MM.1S (cell line): ENCODE measurements around the gene KIAA1191.

Source experiments
- DNase-seq: peaks from one replicate; pipeline ENCODE4 v3.0.0-alpha.2; 2015
- H2AFZ ChIP-seq: fragments of 300-600 bp; sonication (generic); 2 replicates; pipeline ENCODE4 v1.6.0; 2016; ENCODE audit warnings: antibody characterized with exemption, low read length
- H3F3A ChIP-seq: fragments of 300-600 bp; sonication (generic); 2 replicates; pipeline ENCODE4 v1.6.1; 2016; ENCODE audit warnings: mild to moderate bottlenecking, antibody characterized with exemption, low read length, moderate library complexity, mixed read lengths; ENCODE audit not compliant: insufficient read depth
- H3K27ac ChIP-seq: fragments of 300-600 bp; sonication (generic); 2 replicates; pipeline ENCODE4 v1.5.1; 2016; ENCODE audit warnings: mild to moderate bottlenecking, low read length
- H3K27me3 ChIP-seq: fragments of 300-600 bp; sonication (generic); replicated peaks from 2 replicates; pipeline ENCODE4 v1.6.0; 2016; ENCODE audit warnings: low read length; ENCODE audit not compliant: insufficient read depth
- H3K36me3 ChIP-seq: fragments of 300-600 bp; sonication (generic); replicated peaks from 2 replicates; pipeline ENCODE4 v1.6.1; 2016; ENCODE audit warnings: mild to moderate bottlenecking, low read length, mixed read lengths; ENCODE audit not compliant: insufficient read depth
- H3K4me1 ChIP-seq: fragments of 300-600 bp; sonication (generic); 2 replicates; pipeline ENCODE4 v1.6.1; 2016; ENCODE audit warnings: low read length, mixed read lengths
- H3K4me2 ChIP-seq: fragments of 300-600 bp; sonication (generic); 2 replicates; pipeline ENCODE4 v1.6.0; 2016; ENCODE audit warnings: low read depth, low read length
- H3K4me3 ChIP-seq: fragments of 300-600 bp; sonication (generic); 2 replicates; pipeline ENCODE4 v1.5.1; 2016; ENCODE audit warnings: low read length, mixed read lengths
- H3K79me2 ChIP-seq: fragments of 300-600 bp; sonication (generic); 2 replicates; pipeline ENCODE4 v1.6.1; 2016; ENCODE audit warnings: mixed run types, low read length, mixed read lengths
- H3K9ac ChIP-seq: fragments of 300-600 bp; sonication (generic); 2 replicates; pipeline ENCODE4 v1.6.1; 2016; ENCODE audit warnings: low read length, mixed read lengths
- H3K9me2 ChIP-seq: fragments of 300-600 bp; sonication (generic); replicated peaks from 2 replicates; pipeline ENCODE4 v1.6.1; 2016; ENCODE audit warnings: mild to moderate bottlenecking, low read length, mixed read lengths; ENCODE audit not compliant: insufficient read depth
- H3K9me3 ChIP-seq: fragments of 300-600 bp; sonication (generic); replicated peaks from 2 replicates; pipeline ENCODE4 v1.6.1; 2016; ENCODE audit warnings: mild to moderate bottlenecking, low read length, mixed read lengths; ENCODE audit not compliant: insufficient read depth
- H4K20me1 ChIP-seq: fragments of 300-600 bp; sonication (generic); 2 replicates; pipeline ENCODE4 v1.6.1; 2016; ENCODE audit warnings: mild to moderate bottlenecking, low read length, moderate library complexity, mixed read lengths; ENCODE audit not compliant: insufficient read depth
- EZH2 ChIP-seq: fragments of 300-600 bp; sonication (generic); optimal IDR thresholded peaks from 2 replicates; pipeline ENCODE3; 2017; ENCODE audit warnings: low read depth, mild to moderate bottlenecking, antibody characterized with exemption, low read length, mixed read lengths
- EZH2phosphoT487 ChIP-seq: fragments of 300-600 bp; sonication (generic); IDR thresholded peaks from 2 replicates; pipeline ENCODE4 v1.6.1; 2018; ENCODE audit warnings: antibody characterized with exemption, low read length
- TF ChIP-seq, protein P1 (sequence below): fragments of 300-600 bp; sonication (generic); IDR thresholded peaks from 2 replicates; pipeline ENCODE4 v1.5.1; 2016; ENCODE audit warnings: antibody characterized with exemption, low read length, mixed read lengths

Gene KIAA1191

DNA sequence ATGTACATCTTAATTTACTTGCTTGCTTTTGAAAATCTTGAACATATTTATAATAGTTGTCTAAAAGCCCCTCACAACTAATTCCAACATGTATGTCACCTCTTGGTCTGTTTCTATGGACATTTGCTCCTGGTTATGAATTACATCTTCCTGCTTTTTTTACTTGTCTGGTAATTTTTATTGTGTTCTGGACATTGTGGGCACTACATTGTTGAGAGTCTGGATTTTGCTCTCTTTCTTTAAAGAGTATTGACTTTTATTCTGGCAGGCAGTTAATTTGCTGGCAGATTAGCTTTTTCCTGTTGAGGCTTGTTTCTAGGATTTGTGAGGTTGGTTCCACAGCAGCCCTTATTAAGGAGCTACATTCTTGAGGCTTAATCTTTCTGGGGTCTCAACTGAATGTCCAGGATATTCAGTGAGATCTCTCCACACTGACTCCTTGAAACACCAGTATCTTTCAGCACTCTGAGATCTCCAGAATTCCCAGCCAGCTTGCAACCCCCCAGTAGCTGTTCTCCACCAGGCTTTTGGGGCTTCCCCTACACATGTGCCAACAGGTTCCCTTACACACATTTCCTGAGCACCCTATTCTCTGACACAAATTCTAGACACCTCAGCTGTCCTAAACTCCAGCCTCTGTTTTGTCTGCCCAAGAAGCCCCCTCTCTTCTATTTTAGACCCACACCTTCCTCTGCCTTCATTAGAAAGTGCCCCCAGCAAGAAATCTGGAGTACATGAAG, 27.4 kb downstream of the KIAA1191 start:
- Histone ChIP-seq H3K27me3 (no peaks in the 10 kb centered on the region), H3K4me2 (no peak overlapping the region), H3K4me1 (no peaks in the 10 kb centered on the region), H3K4me3 (no peak overlapping the region), H3K9ac (no peak overlapping the region), H3K79me2 (no peaks in the 10 kb centered on the region), H4K20me1 (no peaks in the 10 kb centered on the region), H3K27ac (no peak overlapping the region), H3K9me3 (no peaks in the 10 kb centered on the region), H2AFZ (no peak overlapping the region), H3K9me2 (no peaks in the 10 kb centered on the region), H3F3A (no peaks in the 10 kb centered on the region), H3K36me3 (no peaks in the 10 kb centered on the region)
- no peak for DNase-seq
- TF ChIP-seq EZH2phosphoT487 (no peak), EZH2 (no peak)
- TF ChIP-seq, protein P1, sequence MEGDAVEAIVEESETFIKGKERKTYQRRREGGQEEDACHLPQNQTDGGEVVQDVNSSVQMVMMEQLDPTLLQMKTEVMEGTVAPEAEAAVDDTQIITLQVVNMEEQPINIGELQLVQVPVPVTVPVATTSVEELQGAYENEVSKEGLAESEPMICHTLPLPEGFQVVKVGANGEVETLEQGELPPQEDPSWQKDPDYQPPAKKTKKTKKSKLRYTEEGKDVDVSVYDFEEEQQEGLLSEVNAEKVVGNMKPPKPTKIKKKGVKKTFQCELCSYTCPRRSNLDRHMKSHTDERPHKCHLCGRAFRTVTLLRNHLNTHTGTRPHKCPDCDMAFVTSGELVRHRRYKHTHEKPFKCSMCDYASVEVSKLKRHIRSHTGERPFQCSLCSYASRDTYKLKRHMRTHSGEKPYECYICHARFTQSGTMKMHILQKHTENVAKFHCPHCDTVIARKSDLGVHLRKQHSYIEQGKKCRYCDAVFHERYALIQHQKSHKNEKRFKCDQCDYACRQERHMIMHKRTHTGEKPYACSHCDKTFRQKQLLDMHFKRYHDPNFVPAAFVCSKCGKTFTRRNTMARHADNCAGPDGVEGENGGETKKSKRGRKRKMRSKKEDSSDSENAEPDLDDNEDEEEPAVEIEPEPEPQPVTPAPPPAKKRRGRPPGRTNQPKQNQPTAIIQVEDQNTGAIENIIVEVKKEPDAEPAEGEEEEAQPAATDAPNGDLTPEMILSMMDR, result no peak

DNA sequence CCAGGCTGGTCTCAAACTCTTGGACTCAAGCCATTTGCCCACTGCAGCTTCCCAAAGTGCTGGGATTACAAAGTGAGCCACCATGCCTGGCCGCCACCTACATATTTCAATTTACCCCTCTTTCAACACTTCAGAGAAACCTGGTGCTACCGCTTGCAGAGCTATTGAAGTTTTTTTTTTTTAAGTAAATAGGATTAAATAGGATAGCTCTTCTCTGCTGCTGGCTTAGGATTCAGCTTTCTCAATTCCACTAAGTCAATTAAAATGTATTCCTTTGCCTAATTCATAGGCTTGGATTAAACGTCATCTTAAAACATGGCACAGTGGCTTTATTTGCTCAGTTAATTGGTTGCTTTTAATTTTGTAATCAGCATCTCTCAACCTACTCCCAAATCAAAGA, 41.0 kb downstream of the KIAA1191 start:
- no peaks in the 10 kb centered on the region for H3K79me2 ChIP-seq
- TF ChIP-seq EZH2, result no peak
- no peak overlapping the region for H3K4me3 ChIP-seq
- no peaks in the 10 kb centered on the region for H3K4me1 ChIP-seq
- no peak overlapping the region for H3K27ac ChIP-seq
- H3K27me3 ChIP-seq, result no peaks in the 10 kb centered on the region
- DNase-seq, result no peak
- H3K4me2 ChIP-seq, result no peak overlapping the region
- H3K9me2 ChIP-seq, result no peaks in the 10 kb centered on the region
- no peaks in the 10 kb centered on the region for H3K36me3 ChIP-seq
- H4K20me1 ChIP-seq, result no peaks in the 10 kb centered on the region
- H2AFZ ChIP-seq, result no peak overlapping the region
- H3K9me3 ChIP-seq, result no peaks in the 10 kb centered on the region
- no peaks in the 10 kb centered on the region for H3F3A ChIP-seq
- no peak overlapping the region for H3K9ac ChIP-seq

DNA sequence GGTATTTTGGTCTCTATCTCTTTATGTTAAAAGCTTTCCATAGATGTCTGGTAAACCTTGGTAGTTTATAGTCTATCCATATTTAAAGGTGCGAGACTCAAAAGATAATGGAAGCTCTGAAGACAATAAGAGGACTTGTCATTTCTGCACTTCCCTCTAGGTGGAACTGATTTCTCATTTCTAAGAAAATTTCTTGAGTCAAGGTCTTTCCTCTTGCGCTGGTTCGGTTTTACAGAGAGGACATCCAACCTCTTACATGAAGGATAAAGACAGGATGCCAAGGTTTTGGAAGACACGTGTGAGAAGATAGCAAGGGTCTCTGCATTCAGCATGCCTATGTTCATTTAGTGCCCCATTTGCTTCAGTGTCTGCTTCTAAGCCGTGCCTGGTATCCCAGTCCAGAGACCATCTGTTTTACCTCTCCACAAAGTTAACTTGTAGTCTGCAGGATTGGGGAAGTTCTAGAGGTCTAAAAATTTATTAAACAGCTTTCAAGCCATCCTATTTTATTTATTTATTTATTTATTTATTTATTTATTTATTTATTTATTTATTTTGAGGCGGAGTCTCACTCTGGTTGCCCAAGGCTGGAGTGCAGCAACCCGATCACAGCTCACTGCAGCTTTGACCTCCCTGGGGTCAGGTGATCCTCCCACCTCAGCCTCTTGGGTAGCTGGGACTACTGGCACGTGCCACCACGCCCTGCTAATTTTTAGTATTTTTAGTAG, 41.6 kb downstream of the KIAA1191 start:
- no peaks in the 10 kb centered on the region for H3K79me2 ChIP-seq
- H3K9me3 ChIP-seq, result no peaks in the 10 kb centered on the region
- TF ChIP-seq, protein P1, result no peak
- TF ChIP-seq EZH2, result no peak
- TF ChIP-seq EZH2phosphoT487, result no peak
- H3K4me3 ChIP-seq, result no peak overlapping the region
- no peaks in the 10 kb centered on the region for H3K27me3 ChIP-seq
- no peak overlapping the region for H3K4me2 ChIP-seq
- H3K9me2 ChIP-seq, result no peaks in the 10 kb centered on the region
- H3K9ac ChIP-seq, result no peak overlapping the region
- no peaks in the 10 kb centered on the region for H3K36me3 ChIP-seq
- no peaks in the 10 kb centered on the region for H3F3A ChIP-seq
- H3K27ac ChIP-seq, result no peak overlapping the region
- H2AFZ ChIP-seq, result no peak overlapping the region
- no peaks in the 10 kb centered on the region for H4K20me1 ChIP-seq
- DNase-seq, result peak; percentile 18
- H3K4me1 ChIP-seq, result no peaks in the 10 kb centered on the region
